Colonic mucosa (tissue), 4 donors: ENCODE measurements around the gene TMCC2. TPM values are rescaled to one million over a fixed set of nuclear protein-coding genes. Genes with fewer than 3 reads are reported as not detected.

Experiments used
- DNase-seq: peaks from one replicate; pipeline ENCODE4 v3.0.0-alpha.2; 2020
- H3K27ac ChIP-seq: fragments of 200-600 bp; one replicate; pipeline ENCODE4 v1.8.0; 2021
- H3K27me3 ChIP-seq: fragments of 200-600 bp; one replicate; pipeline ENCODE4 v1.8.0; 2021
- H3K36me3 ChIP-seq: fragments of 200-600 bp; one replicate; pipeline ENCODE4 v1.8.0; 2021
- H3K4me1 ChIP-seq: fragments of 200-600 bp; one replicate; pipeline ENCODE4 v1.8.0; 2021; ENCODE audit warnings: mild to moderate bottlenecking
- H3K4me3 ChIP-seq: fragments of 200-600 bp; one replicate; pipeline ENCODE4 v1.8.0; 2021
- H3K9ac ChIP-seq, 2 donors: one replicate each; pipeline ENCODE4 v1.7.0; 2013; ENCODE audit warnings: control low read depth in 2 of 2, low read depth in 2 of 2, low read length in 2 of 2
- H3K9me3 ChIP-seq: fragments of 200-600 bp; one replicate; pipeline ENCODE4 v1.8.0; 2021
- intact Hi-C: fragments of 100-400 bp; cut with DNase I; formaldehyde crosslinking; loops from one replicate; pipeline ENCODE4 v1.14.1; 2022
- total RNA-seq, 2 donors: library from RNA; stranded (reverse); fragmentation: NEBNext Ultra II Directional in 1 of 2; extraction: Animal tissue kit (Norgen Biotek cat#: 25700) in 1 of 2; gene quantifications; one replicate each; pipeline ENCODE4 v1.2.1, GENCODE V29; 2021
- TF ChIP-seq, protein P1 (sequence below): fragments of 200-600 bp; IDR thresholded peaks from one replicate; pipeline ENCODE4 v1.8.0; 2022; ENCODE audit warnings: antibody characterized with exemption, mild to moderate bottlenecking
- donor health status: healthy.
- donor health status: DM: no; HTN: no; CAD: no.
- donor health status: DM: no; HTN: no; CAD: no.

The TMCC2 gene
- total RNA-seq, 2 donors from 2014 or later = 0.25 to 0.88 TPM

DNA sequence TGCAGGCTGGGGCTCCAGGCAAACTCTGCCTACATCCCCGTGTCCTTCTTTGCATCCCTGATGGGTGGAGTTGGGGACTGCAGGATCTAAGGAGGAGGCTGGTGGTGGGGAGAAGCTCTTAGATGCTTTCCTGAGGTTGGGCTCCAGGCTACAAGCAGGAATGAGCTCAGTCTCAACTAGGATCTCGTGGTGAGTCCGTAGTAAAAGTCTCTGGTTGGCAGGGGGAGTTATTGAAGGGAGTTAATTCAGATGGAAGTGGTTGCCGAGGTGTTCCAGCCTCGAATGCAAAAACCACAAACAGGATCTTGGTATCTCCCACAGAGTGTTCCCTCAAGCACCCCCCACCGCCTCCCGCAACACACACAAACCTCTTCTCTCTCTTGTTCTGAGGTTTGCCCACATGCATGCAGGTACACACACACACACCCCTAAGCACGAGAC is 35.0 kb downstream of the TMCC2 start:
- intact Hi-C loops = no loop called here
- no peak overlapping the region for H3K4me3 ChIP-seq
- H3K9ac ChIP-seq = no peak overlapping the region
- no peaks in the 10 kb centered on the region for H3K9me3 ChIP-seq
- no peaks in the 10 kb centered on the region for H3K27me3 ChIP-seq
- no peaks in the 10 kb centered on the region for H3K36me3 ChIP-seq
- no peak overlapping the region for H3K27ac ChIP-seq
- DNase-seq = no peak
- H3K4me1 ChIP-seq = no peaks in the 10 kb centered on the region
- TF ChIP-seq, protein P1, sequence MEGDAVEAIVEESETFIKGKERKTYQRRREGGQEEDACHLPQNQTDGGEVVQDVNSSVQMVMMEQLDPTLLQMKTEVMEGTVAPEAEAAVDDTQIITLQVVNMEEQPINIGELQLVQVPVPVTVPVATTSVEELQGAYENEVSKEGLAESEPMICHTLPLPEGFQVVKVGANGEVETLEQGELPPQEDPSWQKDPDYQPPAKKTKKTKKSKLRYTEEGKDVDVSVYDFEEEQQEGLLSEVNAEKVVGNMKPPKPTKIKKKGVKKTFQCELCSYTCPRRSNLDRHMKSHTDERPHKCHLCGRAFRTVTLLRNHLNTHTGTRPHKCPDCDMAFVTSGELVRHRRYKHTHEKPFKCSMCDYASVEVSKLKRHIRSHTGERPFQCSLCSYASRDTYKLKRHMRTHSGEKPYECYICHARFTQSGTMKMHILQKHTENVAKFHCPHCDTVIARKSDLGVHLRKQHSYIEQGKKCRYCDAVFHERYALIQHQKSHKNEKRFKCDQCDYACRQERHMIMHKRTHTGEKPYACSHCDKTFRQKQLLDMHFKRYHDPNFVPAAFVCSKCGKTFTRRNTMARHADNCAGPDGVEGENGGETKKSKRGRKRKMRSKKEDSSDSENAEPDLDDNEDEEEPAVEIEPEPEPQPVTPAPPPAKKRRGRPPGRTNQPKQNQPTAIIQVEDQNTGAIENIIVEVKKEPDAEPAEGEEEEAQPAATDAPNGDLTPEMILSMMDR = no peak

DNA sequence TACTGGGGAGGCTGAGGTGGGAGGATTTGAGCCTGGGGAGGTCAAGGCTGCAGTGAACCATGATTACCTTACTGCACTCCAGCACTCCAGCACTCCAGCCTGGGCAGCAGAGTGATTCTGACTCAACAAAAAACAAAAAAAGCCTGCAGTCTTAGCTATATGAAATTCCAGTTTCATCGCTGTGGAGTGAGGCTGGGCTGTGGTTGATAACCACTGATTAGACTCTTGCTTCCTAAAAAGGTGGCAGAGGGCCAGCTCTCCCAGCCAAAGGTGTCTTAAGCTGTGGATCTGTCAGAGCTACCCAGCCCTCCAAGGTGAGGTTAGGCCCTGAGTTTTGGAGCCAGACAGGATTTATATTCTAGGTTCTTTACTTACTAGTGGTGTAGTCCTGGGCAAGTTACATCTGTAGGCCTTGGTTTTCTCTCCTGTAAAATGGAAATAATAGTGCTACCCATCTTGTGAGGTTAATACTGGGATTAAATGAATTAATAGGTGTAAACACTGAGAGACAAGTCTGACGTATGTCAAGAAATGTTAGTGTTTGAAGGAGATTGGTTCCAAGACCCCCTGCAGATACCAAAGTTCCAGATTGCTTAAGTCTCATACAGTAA is 35.9 kb downstream of the TMCC2 start:
- DNase-seq = no peak
- no peaks in the 10 kb centered on the region for H3K36me3 ChIP-seq
- H3K4me1 ChIP-seq = no peaks in the 10 kb centered on the region
- intact Hi-C loops = no loop called here
- no peaks in the 10 kb centered on the region for H3K27me3 ChIP-seq
- no peak overlapping the region for H3K9ac ChIP-seq
- TF ChIP-seq, protein P1 = no peak
- no peaks in the 10 kb centered on the region for H3K9me3 ChIP-seq
- H3K4me3 ChIP-seq = no peak overlapping the region
- no peak overlapping the region for H3K27ac ChIP-seq

DNA sequence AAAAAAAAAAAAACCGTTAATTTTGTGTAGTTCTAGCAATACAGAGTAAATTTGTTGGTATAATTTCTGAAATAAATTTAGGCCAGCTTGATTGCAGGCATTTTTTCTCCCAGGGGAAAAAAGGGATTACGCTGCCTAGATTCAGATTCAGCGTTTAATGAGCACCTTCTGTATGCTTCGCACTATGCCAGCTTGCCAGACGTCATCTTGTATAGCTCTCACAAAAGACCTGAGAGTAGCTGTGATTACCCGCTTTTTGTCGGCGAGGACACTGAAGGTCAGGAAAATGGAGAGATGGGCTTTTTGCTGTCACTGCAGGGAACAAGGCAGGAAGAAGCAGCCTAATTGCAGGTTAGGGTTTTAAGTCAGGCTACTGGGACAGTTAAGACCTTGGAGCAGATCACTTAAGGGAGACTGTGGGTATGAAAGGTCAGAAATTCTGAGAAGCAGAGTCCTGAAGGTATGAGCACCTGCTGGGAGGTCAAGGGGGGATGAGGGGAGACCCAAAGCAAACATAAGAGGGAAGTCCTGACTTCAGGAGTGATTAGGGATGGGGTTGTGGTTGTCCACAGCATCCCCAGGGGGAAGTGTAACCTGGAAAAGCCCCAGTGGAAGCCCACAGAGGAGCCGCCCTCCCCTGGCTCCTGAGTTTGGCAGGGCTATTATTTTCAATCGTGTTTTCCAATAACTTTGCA is 39.0 kb downstream of the TMCC2 start:
- no peaks in the 10 kb centered on the region for H3K9me3 ChIP-seq
- no peaks in the 10 kb centered on the region for H3K36me3 ChIP-seq
- TF ChIP-seq, protein P1 = no peak
- H3K27me3 ChIP-seq = no peaks in the 10 kb centered on the region
- intact Hi-C loops = no loop called here
- no peak for DNase-seq
- no peaks in the 10 kb centered on the region for H3K4me1 ChIP-seq
- H3K4me3 ChIP-seq = no peak overlapping the region
- H3K27ac ChIP-seq = no peak overlapping the region
- no peak overlapping the region for H3K9ac ChIP-seq

DNA sequence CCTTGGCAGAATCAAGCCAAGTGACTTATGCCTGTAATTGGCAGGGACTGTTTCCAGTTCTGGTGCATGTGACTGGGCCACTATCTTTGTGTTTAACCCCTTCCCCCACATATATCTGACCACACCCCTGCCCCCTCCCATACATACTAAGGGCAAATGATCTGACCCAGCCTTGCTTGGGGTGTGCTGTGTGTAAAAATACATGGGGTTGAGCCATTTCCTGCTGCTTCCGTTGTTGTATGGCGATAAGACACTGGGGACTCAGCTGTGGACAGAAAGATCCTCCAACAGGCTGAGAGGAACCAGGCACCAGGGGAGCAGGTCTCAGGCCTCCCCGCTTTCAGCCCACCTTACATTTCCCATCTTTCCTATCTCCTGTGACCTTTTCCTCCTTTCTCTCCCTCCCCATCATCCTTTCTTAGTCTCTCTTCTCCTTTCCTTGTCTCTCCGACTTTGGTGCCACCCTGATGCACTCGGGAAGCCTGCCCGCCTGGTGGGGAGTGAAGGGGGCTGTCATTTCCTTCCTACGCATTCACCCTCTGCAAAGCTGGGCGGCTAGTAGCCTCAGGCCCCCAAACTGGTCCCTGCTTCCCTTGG is 39.7 kb downstream of the TMCC2 start:
- H3K4me3 ChIP-seq = no peak overlapping the region
- no peaks in the 10 kb centered on the region for H3K27me3 ChIP-seq
- TF ChIP-seq, protein P1 = no peak
- no peak for DNase-seq
- no peaks in the 10 kb centered on the region for H3K36me3 ChIP-seq
- H3K27ac ChIP-seq = no peak overlapping the region
- peak overlapping the region in 1 of 2 donors; percentile 24 for H3K9ac ChIP-seq
- H3K4me1 ChIP-seq = no peaks in the 10 kb centered on the region
- intact Hi-C loops = no loop called here
- H3K9me3 ChIP-seq = no peaks in the 10 kb centered on the region

DNA sequence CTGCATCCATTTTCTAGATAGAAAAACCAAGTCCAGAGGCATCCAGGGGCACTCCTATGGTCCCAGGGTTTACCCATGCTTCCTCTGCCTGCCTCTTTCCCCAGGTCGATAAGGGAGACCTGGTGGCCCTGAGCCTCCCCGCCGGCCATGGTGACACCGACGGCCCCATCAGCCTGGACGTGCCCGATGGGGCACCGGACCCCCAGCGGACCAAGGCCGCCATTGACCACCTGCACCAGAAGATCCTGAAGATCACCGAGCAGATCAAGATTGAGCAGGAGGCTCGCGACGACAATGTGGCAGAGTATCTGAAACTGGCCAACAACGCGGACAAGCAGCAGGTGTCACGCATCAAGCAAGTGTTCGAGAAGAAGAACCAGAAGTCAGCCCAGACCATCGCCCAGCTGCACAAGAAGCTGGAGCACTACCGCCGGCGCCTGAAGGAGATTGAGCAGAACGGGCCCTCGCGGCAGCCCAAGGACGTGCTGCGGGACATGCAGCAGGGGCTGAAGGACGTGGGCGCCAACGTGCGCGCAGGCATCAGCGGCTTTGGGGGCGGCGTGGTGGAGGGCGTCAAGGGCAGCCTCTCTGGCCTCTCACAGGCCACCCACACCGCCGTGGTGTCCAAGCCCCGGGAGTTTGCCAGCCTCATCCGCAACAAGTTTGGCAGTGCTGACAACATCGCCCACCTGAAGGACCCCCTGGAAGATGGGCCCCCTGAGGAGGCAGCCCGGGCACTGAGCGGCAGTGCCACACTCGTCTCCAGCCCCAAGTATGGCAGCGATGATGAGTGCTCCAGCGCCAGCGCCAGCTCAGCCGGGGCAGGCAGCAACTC is 41.3 kb downstream of the TMCC2 start:
- no peak overlapping the region for H3K4me3 ChIP-seq
- TF ChIP-seq, protein P1 = no peak
- intact Hi-C loops = no loop called here
- H3K36me3 ChIP-seq = no peaks in the 10 kb centered on the region
- H3K27me3 ChIP-seq = no peaks in the 10 kb centered on the region
- DNase-seq = no peak
- H3K9me3 ChIP-seq = no peaks in the 10 kb centered on the region
- no peak overlapping the region for H3K27ac ChIP-seq
- peaks cover 5% of the 10 kb centered on the region for H3K4me1 ChIP-seq
- no peak overlapping the region for H3K9ac ChIP-seq
